Measurements from ENCODE around the gene PDZD4.

GRCh38 chrX:153865321-153865580 is 34.9 kb upstream of the PDZD4 start:
- no peak for TF ChIP-seq SP1 (IDR thresholded peaks at IDR 0.05)
- no peak for TF ChIP-seq PKNOX1 (IDR thresholded peaks at IDR 0.05)
- TF ChIP-seq FOXK2 (IDR thresholded peaks at IDR 0.05), result no peak
- no peak for TF ChIP-seq NFRKB (IDR thresholded peaks at IDR 0.05)
- no peak for TF ChIP-seq FOXM1 (IDR thresholded peaks at IDR 0.05; ENCODE audit: borderline replicate concordance)
- TF ChIP-seq ZNF384 (IDR thresholded peaks at IDR 0.05), result no peak
- no peak for TF ChIP-seq FOXA1 (IDR thresholded peaks at IDR 0.05)
- no peak for TF ChIP-seq ELF4 (IDR thresholded peaks at IDR 0.05)
- TF ChIP-seq CTBP1 (IDR thresholded peaks at IDR 0.05; ENCODE audit: borderline replicate concordance), result no peak
- TF ChIP-seq SUZ12 (IDR thresholded peaks at IDR 0.05), result no peak
- TF ChIP-seq BHLHE40 (IDR thresholded peaks at IDR 0.05; ENCODE audit: borderline replicate concordance), result no peak
- no peak for TF ChIP-seq TARDBP (IDR thresholded peaks at IDR 0.05)
- no peak for TF ChIP-seq HDGF (IDR thresholded peaks at IDR 0.05; ENCODE audit: borderline replicate concordance)
- no peak for TF ChIP-seq LEF1 (IDR thresholded peaks at IDR 0.05; ENCODE audit: borderline replicate concordance)
